HFF-Myc (cell line): ENCODE data around the gene IP6K1.
A peak's percentile ranks its signal among the peaks of the same experiment; 100 is the strongest.

Experiments used
- DNase-seq: peaks from one replicate; pipeline ENCODE4 v3.0.0-alpha.2; 2011; ENCODE audit warnings: low read depth; ENCODE audit errors: extremely low read depth
- H3K4me3 ChIP-seq: replicated peaks from 2 replicates; pipeline ENCODE4 v1.5.1; 2011; ENCODE audit warnings: low read depth, mild to moderate bottlenecking, control low read depth, low read length
- CTCF ChIP-seq: IDR thresholded peaks from 2 replicates; pipeline ENCODE4 v1.5.1; 2012; ENCODE audit warnings: mild to moderate bottlenecking, low read depth, low read length, control low read depth; ENCODE audit errors: missing control alignments

IP6K1 gene

GRCh38 chr3:49732597-49732996 lies 53.7 kb downstream of the IP6K1 start:
- no peak overlapping the region for H3K4me3 ChIP-seq
- DNase-seq, result no peak
- no peak for TF ChIP-seq CTCF

DNA sequence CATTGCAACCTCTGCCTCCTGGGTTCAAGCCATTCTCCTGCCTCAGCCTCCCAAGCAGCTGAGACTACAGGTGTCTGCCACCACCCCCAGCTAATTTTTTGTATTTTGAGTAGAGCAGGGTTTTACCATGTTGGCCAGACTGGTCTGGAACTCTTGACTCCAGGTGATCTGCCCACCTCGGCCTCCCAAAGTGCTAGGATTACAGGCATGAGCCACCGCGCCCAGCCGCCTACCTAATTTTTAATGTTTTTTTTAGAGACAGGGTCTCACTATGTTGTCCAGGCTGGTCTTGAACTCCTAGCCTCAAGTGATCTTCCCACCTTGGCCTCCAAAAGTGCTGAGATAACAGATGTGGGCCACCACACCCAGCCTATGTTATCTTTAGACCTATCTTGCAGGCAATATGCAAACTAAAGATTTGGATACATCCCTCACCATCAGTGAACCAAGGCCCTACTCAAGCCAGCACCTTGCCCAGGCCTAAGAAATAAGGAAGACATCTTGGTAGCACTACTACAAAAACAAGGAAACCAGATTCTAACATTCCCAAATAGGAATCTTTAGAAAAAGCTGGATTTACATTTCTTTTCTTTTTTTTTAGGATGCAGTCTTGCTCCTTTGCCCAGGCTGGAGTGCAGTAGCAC lies 56.3 kb downstream of the IP6K1 start:
- DNase-seq, result no peak
- no peak for TF ChIP-seq CTCF

GRCh38 chr3:49727924-49728361 lies 58.4 kb downstream of the IP6K1 start:
- H3K4me3 ChIP-seq, result no peak overlapping the region
- DNase-seq, result no peak
- no peak for TF ChIP-seq CTCF

More for the DNA sequence above, 56.3 kb downstream of the IP6K1 start:
- H3K4me3 ChIP-seq, result no peak overlapping the region

DNA sequence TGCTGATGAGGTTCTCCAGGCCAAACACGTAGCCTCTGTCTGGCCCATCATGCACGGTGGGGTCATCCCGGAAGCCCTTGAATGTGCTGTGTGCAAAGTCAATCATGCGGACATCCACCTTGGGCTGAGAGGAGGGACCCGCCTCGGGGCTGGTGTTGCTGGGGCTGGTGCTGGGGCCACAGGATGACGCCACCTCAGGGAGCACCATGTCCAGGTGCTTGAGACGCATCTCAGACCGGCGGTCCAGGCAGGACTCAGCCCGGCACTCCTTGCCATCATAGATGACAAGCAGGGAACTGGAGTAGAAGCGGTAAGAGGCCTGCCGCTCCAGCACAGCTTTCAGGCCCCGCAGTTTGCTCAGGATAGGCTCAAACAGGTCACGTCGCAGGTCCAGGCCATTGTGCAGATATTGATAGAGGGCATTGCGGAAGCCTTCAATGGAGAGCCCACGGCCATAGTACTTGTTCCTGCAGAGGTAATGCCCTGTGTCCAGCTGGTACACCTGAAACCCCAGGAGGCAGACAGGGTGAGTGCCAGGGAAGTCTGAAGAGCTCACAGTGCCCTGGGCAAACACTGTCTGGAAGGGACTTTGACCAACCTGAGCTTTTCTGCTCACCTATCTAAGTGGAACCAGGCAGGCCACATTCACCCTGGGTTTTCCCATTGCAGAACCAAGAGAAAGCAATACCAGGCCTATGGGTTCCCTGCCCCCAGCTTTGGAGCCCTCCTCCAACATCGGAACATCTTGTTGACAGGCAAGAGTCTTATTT lies 59.0 kb downstream of the IP6K1 start:
- TF ChIP-seq CTCF, result no peak
- no peak for DNase-seq
- no peak overlapping the region for H3K4me3 ChIP-seq

- TF ChIP-seq CTCF, result no peak
- no peak overlapping the region for H3K4me3 ChIP-seq
- DNase-seq, result no peak
Measured at GRCh38 chr3:49725906-49726681, 60.2 kb downstream of the IP6K1 start.

DNA sequence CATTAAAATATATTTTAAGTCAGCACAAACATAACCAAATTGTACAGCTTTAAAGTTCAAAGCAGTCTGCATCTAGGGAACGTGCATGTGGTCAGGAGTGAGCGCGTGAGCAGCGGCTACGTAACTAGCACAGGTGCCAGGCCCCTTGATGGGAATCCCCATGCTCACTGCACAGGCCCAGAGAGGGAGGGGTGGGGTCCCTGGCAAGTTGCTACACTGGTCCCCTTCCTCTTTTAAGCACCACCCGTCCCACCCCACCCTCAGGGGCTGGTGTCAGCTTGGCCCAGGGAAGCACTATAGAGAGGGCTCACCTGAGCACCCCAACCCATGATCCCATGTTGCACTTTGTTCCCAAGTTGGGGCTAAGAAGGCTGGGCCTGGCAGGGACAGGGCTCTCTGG lies 61.8 kb downstream of the IP6K1 start:
- TF ChIP-seq CTCF, result no peak
- DNase-seq, result no peak
- H3K4me3 ChIP-seq, result peak overlapping the region; percentile 92
